ENCODE results near the gene SLC2A6.

The SLC2A6 gene

DNA sequence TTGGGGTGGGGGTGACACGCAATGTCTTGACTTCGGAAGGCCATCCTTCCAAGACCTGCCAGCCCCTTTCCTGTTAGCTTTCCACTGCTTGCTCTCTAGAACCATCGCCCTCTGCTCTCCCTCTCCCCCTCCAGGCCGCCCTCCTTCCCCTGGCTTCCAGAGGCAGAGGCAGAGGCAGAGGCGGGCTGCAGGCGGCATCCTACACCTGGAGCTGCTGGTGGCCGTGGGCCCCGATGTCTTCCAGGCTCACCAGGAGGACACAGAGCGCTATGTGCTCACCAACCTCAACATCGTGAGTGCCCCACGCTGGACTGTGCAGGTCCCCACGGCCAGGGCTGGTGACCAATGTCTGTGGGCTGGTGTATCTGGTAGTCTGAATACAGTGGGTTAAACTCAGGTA, 54.7 kb downstream of the SLC2A6 start:
- in situ Hi-C loops (cut with MboI; ENCODE audit: low pct_unique_long_range_greater_than_20kb, low sequenced_read_pairs): no loop called here

GRCh38 chr9:133423216-133423615, 55.7 kb downstream of the SLC2A6 start:
- in situ Hi-C loops (cut with MboI; ENCODE audit: low pct_unique_long_range_greater_than_20kb, low sequenced_read_pairs): no loop called here
- no peak for DNase-seq

More for the DNA sequence above, 54.7 kb downstream of the SLC2A6 start:
- no peak for DNase-seq

DNA sequence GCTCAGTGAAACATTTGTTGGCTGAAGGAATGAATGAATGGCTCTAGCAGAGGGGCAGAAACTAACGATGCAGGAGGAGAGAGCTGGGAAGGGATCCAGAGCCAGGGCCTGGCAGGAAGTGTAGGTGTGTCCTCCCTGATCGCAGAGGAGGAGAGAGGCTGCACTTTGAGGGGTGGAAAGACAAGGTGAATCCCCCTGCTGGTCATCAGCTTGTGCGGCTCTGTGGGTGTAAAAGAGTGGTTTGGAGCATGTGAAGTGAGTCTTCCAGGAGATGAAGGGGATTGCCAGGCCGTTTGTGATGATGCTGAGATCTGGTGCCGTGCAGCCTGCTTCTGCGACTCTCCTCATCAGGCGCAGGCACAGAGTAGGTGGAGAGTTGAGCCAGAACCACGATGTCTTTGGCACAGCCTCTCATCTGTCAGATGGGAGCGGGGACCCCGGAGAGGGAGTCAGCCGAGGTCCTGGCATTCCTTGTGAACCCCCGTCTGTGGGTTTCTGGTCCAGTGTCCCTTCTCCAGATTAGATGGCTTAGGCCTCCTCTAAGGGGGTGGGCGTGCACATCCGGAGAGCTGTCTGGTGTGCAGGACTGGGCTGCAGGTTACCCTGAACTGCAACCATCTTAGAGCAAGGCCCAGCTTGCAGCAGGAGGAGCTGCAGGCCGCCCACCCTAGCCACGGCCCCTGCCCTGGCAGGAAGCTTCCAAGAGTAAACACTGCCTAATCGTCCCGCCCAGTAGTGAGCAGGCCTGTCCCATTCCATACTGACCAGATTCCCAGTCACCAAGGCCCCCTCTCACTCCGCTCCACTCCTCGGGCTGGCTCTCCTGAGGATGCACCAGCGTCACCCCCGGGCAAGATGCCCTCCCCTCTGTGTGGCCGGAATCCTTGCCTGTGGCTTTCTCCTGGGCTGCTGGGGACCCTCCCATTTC, 57.0 kb downstream of the SLC2A6 start, which contains the start of gene ADAMTS13:
ADAMTS13 (plus strand) TSS at position 753 of the 928 bp plus-strand sequence; CDS start at position 830, 77 bp downstream.
- in situ Hi-C loops (cut with MboI; ENCODE audit: low pct_unique_long_range_greater_than_20kb, low sequenced_read_pairs): no loop called here

More for the DNA sequence above, 57.0 kb downstream of the SLC2A6 start, which contains the start of gene ADAMTS13:
- peak; percentile 36 for DNase-seq

Data from KBM-7 (cell line).